ENCODE data around the gene POLR1A. TPM values are rescaled to one million over a fixed set of nuclear protein-coding genes. Genes with fewer than 3 reads are reported as not detected.

The POLR1A gene
- total and polyA plus RNA-seq, 2 of the 13 experiments (the other 11 are each of a cell fraction or from before 2014, with no cell fraction given), result 7.2 to 39.9 TPM

DNA sequence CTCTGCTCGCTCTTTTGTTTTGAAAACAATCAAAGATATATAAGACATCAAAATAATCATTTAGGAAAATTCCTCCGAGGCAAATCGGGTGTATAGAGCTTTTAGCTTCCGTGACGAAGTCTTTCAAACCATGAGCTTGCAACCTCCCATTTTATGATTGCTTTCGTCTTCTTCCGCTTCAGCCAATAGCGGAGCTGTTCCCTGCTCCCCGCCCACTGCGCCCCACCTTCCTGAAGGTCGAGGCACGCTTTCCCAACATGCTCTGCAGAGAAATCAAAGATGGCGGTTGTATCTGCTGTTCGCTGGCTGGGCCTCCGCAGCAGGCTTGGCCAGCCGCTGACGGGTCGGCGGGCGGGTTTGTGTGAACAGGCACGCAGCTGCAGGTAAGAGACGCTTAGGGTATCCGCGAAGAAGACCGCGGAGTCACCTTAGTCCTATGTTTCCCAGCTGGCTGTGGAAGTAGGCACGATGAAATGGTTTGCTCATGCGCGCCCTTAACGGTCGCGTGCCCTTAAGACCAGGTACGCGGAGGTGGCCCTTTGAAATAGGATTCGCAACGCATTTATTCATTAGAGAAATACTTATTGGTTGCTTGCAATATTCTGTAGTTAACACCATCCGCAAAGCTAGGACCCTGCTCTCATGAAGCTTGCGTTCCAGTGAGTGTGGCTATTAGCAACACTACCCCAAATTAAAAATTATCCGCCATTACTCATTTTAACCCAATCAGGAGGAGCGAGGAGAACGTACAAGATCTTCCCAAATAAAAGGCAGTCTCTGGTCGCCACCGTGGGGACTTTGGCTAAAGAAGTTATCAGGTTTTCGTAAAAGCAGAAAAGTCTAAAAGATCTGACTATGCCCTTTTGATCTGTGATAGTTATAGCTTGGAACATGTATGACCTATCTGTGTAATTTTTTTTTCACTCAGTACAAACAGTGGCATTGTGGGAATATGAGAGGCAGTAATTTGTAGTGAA is 571 bp upstream of the POLR1A start, which contains the start of gene PTCD3 (continued):
- peak; percentile 81; the same call in 1 of the 2 replicates for TF ChIP-seq ZNF570 (CRISPR knock-in tag; IDR thresholded peaks at IDR 0.05; ENCODE audit: borderline replicate concordance)
- TF ChIP-seq ZNF24 (IDR thresholded peaks at IDR 0.05), result no peak
- TF ChIP-seq CCAR2 (optimal IDR thresholded peaks at IDR 0.05; ENCODE audit: low read depth, low read length), result no peak
- TF ChIP-seq, protein P1, sequence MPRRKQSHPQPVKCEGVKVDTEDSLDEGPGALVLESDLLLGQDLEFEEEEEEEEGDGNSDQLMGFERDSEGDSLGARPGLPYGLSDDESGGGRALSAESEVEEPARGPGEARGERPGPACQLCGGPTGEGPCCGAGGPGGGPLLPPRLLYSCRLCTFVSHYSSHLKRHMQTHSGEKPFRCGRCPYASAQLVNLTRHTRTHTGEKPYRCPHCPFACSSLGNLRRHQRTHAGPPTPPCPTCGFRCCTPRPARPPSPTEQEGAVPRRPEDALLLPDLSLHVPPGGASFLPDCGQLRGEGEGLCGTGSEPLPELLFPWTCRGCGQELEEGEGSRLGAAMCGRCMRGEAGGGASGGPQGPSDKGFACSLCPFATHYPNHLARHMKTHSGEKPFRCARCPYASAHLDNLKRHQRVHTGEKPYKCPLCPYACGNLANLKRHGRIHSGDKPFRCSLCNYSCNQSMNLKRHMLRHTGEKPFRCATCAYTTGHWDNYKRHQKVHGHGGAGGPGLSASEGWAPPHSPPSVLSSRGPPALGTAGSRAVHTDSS (CRISPR knock-in tag; conservative IDR thresholded peaks at IDR 0.05), result no peak
- peak; percentile 94 to 98 for TF ChIP-seq POLR2A (IDR thresholded peaks at IDR 0.05; ENCODE audit: insufficient read depth in 1 of 2, low read depth in 2 of 2, low read length in 2 of 2)
- no peak for TF ChIP-seq RORA (CRISPR knock-in tag; IDR thresholded peaks at IDR 0.05)
- no peak for TF ChIP-seq HNRNPK (IDR thresholded peaks at IDR 0.05; ENCODE audit: low read depth, low read length, poor library complexity, severe bottlenecking)
- peak; percentile 75 for TF ChIP-seq ZFX (CRISPR knock-in tag; IDR thresholded peaks at IDR 0.05; ENCODE audit: low read depth)
- no peak for TF ChIP-seq ZNF251 (CRISPR knock-in tag; IDR thresholded peaks at IDR 0.05)
- TF ChIP-seq ZNF674 (CRISPR knock-in tag; IDR thresholded peaks at IDR 0.05; ENCODE audit: low read depth), result peak; percentile 89
- TF ChIP-seq, protein P2, sequence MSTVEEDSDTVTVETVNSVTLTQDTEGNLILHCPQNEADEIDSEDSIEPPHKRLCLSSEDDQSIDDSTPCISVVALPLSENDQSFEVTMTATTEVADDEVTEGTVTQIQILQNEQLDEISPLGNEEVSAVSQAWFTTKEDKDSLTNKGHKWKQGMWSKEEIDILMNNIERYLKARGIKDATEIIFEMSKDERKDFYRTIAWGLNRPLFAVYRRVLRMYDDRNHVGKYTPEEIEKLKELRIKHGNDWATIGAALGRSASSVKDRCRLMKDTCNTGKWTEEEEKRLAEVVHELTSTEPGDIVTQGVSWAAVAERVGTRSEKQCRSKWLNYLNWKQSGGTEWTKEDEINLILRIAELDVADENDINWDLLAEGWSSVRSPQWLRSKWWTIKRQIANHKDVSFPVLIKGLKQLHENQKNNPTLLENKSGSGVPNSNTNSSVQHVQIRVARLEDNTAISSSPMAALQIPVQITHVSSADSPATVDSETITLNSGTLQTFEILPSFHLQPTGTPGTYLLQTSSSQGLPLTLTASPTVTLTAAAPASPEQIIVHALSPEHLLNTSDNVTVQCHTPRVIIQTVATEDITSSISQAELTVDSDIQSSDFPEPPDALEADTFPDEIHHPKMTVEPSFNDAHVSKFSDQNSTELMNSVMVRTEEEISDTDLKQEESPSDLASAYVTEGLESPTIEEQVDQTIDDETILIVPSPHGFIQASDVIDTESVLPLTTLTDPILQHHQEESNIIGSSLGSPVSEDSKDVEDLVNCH (CRISPR knock-in tag; IDR thresholded peaks at IDR 0.05), result no peak
- TF ChIP-seq AKAP8 (CRISPR knock-in tag; IDR thresholded peaks at IDR 0.05), result peak; percentile 20; the same call in 1 of the 2 replicates
- no peak for TF ChIP-seq ZMYM3 (CRISPR knock-in tag; IDR thresholded peaks at IDR 0.05)
- TF ChIP-seq HDAC6 (IDR thresholded peaks at IDR 0.05; ENCODE audit: low read depth, low read length), result no peak
- TF ChIP-seq ERF (CRISPR knock-in tag; IDR thresholded peaks at IDR 0.05), result peak; percentile 62
- no peak; the same call in 1 of the 2 replicates for TF ChIP-seq GATA4 (IDR thresholded peaks at IDR 0.05; ENCODE audit: borderline replicate concordance, low read depth)
- peak; percentile 8; the same call in 1 of the 2 replicates for TF ChIP-seq KDM1A (CRISPR knock-in tag; IDR thresholded peaks at IDR 0.05)
- TF ChIP-seq REXO4 (CRISPR knock-in tag; IDR thresholded peaks at IDR 0.05; ENCODE audit: borderline replicate concordance), result no peak
- TF ChIP-seq TBX3 (IDR thresholded peaks at IDR 0.05; ENCODE audit: borderline replicate concordance), result no peak
- TF ChIP-seq FLYWCH1 (CRISPR knock-in tag; IDR thresholded peaks at IDR 0.05), result no peak
- TF ChIP-seq NFE2L1 (CRISPR knock-in tag; IDR thresholded peaks at IDR 0.05; ENCODE audit: borderline replicate concordance), result no peak
- TF ChIP-seq ZNF552 (CRISPR knock-in tag; IDR thresholded peaks at IDR 0.05; ENCODE audit: borderline replicate concordance), result 0 out of 2 replicates have a peak, but pooled peaks have one; percentile 22
- TF ChIP-seq PAX8 (CRISPR knock-in tag; IDR thresholded peaks at IDR 0.05; ENCODE audit: borderline replicate concordance), result no peak
